B cell (primary cell): ENCODE results near the gene TNFRSF9. TPM values are rescaled to one million over a fixed set of nuclear protein-coding genes. Genes with fewer than 3 reads are reported as not detected.

Source experiments
- ATAC-seq: fragments of 200-7000 bp; cut with Tn5 transposase; one replicate; pipeline ENCODE4 v1.10.0; 2021; ENCODE audit warnings: low read depth, mild to moderate bottlenecking, moderate number of reproducible peaks, moderate library complexity
- CTCF ChIA-PET: fragments of 350-600 bp; sonication (Branson Sonifier 250); formaldehyde crosslinking; loops from one replicate; lab custom pipeline; 2021; ENCODE audit warnings: antibody characterized with exemption, inconsistent platforms; lab: Charles Lee
- POLR2A ChIA-PET: fragments of 350-600 bp; sonication (Branson Sonifier 250); formaldehyde crosslinking; loops from one replicate; lab custom pipeline; 2021; ENCODE audit warnings: antibody characterized with exemption; lab: Charles Lee
- DNase-seq: peaks from one replicate; pipeline ENCODE4 v3.0.0; 2013
- H2AFZ ChIP-seq: 2 replicates; pipeline ENCODE4 v1.6.1; 2012; ENCODE audit warnings: mild to moderate bottlenecking, low read depth, low read length; ENCODE audit not compliant: insufficient read depth, poor library complexity, severe bottlenecking
- H3K27ac ChIP-seq, 2 donors: 1 replicate in 1 of 2; 2 replicates in 1 of 2; pipeline ENCODE4 v1.5.1; 2012 to 2013; ENCODE audit warnings: low read length in 2 of 2, mild to moderate bottlenecking in 2 of 2, moderate library complexity in 1 of 2
- H3K27me3 ChIP-seq, 4 experiments: fragments of 200-600 bp in 1 of 4; sonication (generic) in 1 of 4; replicated peaks in 1 of 4; 1 replicate in 2 of 4; 2 replicates in 2 of 4; pipeline versions ENCODE4 v1.6.1 to v1.7.0; 2013 to 2016; ENCODE audit warnings: low read length in 3 of 4, mild to moderate bottlenecking in 2 of 4, mixed read lengths in 1 of 4, moderate library complexity in 1 of 4; ENCODE audit not compliant: insufficient read depth in 4 of 4, control insufficient read depth in 3 of 4; ENCODE audit errors: control extremely low read depth in 1 of 4
- H3K36me3 ChIP-seq, 2 experiments: replicated peaks in 1 of 2; 1 replicate in 1 of 2; 2 replicates in 1 of 2; pipeline versions ENCODE4 v1.6.1 to v1.7.1; 2013; ENCODE audit warnings: low read length in 1 of 2; ENCODE audit not compliant: insufficient read depth in 2 of 2, control insufficient read depth in 1 of 2; ENCODE audit errors: control extremely low read depth in 1 of 2, extremely low read depth in 1 of 2
- H3K4me1 ChIP-seq, 2 donors: fragments of 200-600 bp in 1 of 2; sonication (generic) in 1 of 2; 1 replicate in 1 of 2; 2 replicates in 1 of 2; pipeline versions ENCODE4 v1.5.1 to v1.6.1; 2013 to 2017; ENCODE audit warnings: low read length in 2 of 2; ENCODE audit not compliant: control insufficient read depth in 2 of 2, insufficient read depth in 2 of 2
- H3K4me2 ChIP-seq: replicated peaks from 2 replicates; pipeline ENCODE3; 2012; ENCODE audit warnings: mild to moderate bottlenecking, low read depth, low read length; ENCODE audit not compliant: poor library complexity, severe bottlenecking
- H3K4me3 ChIP-seq, 5 experiments: fragments of 200-600 bp in 1 of 5; sonication (generic) in 1 of 5; 1 replicate in 3 of 5; 2 replicates in 2 of 5; pipeline versions ENCODE4 v1.5.1 to v1.7.0; 2011 to 2016; ENCODE audit warnings: low read length in 4 of 5, mild to moderate bottlenecking in 4 of 5, low read depth in 2 of 5, control low read depth in 1 of 5, moderate library complexity in 1 of 5; ENCODE audit not compliant: insufficient read depth in 1 of 5; ENCODE audit errors: control extremely low read depth in 1 of 5, extremely low read depth in 1 of 5
- H3K79me2 ChIP-seq: fragments of 200-600 bp; sonication (generic); one replicate; pipeline ENCODE4 v1.6.0; 2016; ENCODE audit warnings: low read length; ENCODE audit not compliant: control insufficient read depth, insufficient read depth
- H3K9ac ChIP-seq: fragments of 200-600 bp; sonication (generic); 2 replicates; pipeline ENCODE4 v1.6.1; 2017; ENCODE audit warnings: mild to moderate bottlenecking, low read length, moderate library complexity
- H3K9me3 ChIP-seq, 3 donors: one replicate each; pipeline versions ENCODE4 v1.6.1 to v1.7.1; 2013; ENCODE audit warnings: low read length in 2 of 3; ENCODE audit not compliant: control insufficient read depth in 2 of 3, insufficient read depth in 1 of 3; ENCODE audit errors: control extremely low read depth in 1 of 3
- H4K20me1 ChIP-seq: 2 replicates; pipeline ENCODE4 v1.6.0; 2012; ENCODE audit warnings: mild to moderate bottlenecking, low read length; ENCODE audit not compliant: insufficient read depth, control insufficient read depth, poor library complexity, severe bottlenecking
- H3K27ac Mint-ChIP-seq: one replicate; pipeline ENCODE4 v1.8.0; 2021; ENCODE audit warnings: mixed read lengths
- H3K27me3 Mint-ChIP-seq: one replicate; pipeline ENCODE4 v1.8.0; 2021; ENCODE audit warnings: mixed read lengths
- H3K4me1 Mint-ChIP-seq: one replicate; pipeline ENCODE4 v1.8.0; 2021; ENCODE audit warnings: mixed read lengths
- H3K4me3 Mint-ChIP-seq: one replicate; pipeline ENCODE4 v1.8.0; 2021; ENCODE audit warnings: mixed read lengths
- H3K9me3 Mint-ChIP-seq: one replicate; pipeline ENCODE4 v1.8.0; 2022; ENCODE audit warnings: mixed read lengths; ENCODE audit not compliant: insufficient read depth
- EZH2 ChIP-seq: IDR thresholded peaks from 2 replicates; pipeline ENCODE4 v1.6.1; 2012; ENCODE audit warnings: borderline replicate concordance, low read depth, mild to moderate bottlenecking, moderate library complexity, low read length; ENCODE audit not compliant: insufficient read depth, poor library complexity, severe bottlenecking
- WGBS: methylation state at CpG from one replicate; pipeline ENCODE4 v1.1.5; 2013; ENCODE audit warnings: missing lambda C conversion rate; ENCODE audit not compliant: insufficient coverage; 5-methylcytosine and 5-hydroxymethylcytosine counted together
- intact Hi-C: fragments of 100-400 bp; cut with micrococcal nuclease; formaldehyde crosslinking; loops from one replicate; pipeline ENCODE4 v1.10.0; 2022
- polyA plus RNA-seq: library from polyadenylated mRNA; depleted of rRNA; stranded (reverse); fragments of >200 nt; gene quantifications from 2 replicates; pipeline ENCODE4 v1.2.3, GENCODE V29; 2012
- total RNA-seq, 2 donors: library from RNA; stranded (reverse); fragments of 120-200 nt in 1 of 2; gene quantifications; 1 replicate in 1 of 2; 2 replicates in 1 of 2; pipeline versions ENCODE4 v1.2.3 to v1.2.4, GENCODE V29; 2013 to 2022
- TF ChIP-seq, protein P1 (sequence below): fragments of 200-600 bp; IDR thresholded peaks from one replicate; pipeline ENCODE4 v1.8.0; 2022; ENCODE audit warnings: antibody characterized with exemption, mild to moderate bottlenecking

The TNFRSF9 gene
- total and polyA plus RNA-seq, 2 donors (not counting 1 experiment from before 2014, with no cell fraction given): 0.01 to 0.44 TPM

DNA sequence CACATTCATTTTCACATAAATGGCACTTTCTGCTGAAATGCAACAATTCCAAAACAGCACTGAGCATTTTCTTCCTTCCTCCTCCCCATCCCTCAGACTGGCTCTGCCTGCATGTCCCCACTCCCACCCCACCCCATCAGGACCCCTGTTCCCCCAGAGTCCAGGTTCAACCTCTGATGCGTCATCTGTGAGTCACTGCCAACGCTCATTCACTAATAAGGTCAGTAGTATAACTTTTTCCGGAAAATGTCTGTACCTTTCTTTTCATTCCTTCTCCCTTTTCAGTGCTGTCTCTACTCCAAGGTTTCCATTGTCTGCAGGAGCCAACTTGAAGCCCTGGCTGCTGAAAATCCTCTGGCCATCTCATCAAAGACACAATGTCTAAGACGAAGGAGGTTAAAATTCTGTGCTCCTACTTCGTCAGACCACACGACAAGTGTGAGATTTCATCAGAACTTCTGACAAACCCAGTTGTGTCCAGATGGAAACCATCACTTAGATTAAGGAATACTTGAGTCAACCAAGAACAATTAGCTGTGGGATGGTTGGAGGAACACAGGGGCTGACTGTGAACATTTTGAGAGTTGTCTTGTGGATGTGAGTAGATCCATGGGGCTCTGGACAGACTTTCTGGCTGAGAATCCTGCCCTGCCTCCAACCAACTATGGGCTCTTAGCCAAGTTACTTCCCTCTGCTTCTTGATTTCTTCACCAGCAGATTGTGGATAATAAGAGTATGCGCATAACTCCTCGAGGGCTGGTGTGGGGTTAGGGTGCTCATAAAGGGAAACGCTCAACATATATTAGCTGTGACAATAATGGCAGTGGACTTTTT is 52.2 kb downstream of the TNFRSF9 start:
- CTCF ChIA-PET: interaction anchor here (0.8 kb wide), 1 partner anchor 136 kb away, joined by 4 read pairs; no protein-coding TSS in a partner anchor
- H3K9me3 Mint-ChIP-seq: peaks cover 4% of the 10 kb centered on the region
- no peak overlapping the region for H3K27ac Mint-ChIP-seq
- no peaks in the 10 kb centered on the region for H3K79me2 ChIP-seq
- H3K4me1 ChIP-seq: no peaks in the 10 kb centered on the region
- no peaks in the 10 kb centered on the region for H4K20me1 ChIP-seq
- H3K27ac ChIP-seq: no peak overlapping the region
- 100% methylated on average over 4 of the region's 9 CpGs for WGBS
- ATAC-seq (no peak), DNase-seq (no peak)
- no peak overlapping the region for H2AFZ ChIP-seq
- H3K4me3 Mint-ChIP-seq: no peak overlapping the region
- no peak overlapping the region for H3K9ac ChIP-seq
- no peak for TF ChIP-seq EZH2
- TF ChIP-seq, protein P1, sequence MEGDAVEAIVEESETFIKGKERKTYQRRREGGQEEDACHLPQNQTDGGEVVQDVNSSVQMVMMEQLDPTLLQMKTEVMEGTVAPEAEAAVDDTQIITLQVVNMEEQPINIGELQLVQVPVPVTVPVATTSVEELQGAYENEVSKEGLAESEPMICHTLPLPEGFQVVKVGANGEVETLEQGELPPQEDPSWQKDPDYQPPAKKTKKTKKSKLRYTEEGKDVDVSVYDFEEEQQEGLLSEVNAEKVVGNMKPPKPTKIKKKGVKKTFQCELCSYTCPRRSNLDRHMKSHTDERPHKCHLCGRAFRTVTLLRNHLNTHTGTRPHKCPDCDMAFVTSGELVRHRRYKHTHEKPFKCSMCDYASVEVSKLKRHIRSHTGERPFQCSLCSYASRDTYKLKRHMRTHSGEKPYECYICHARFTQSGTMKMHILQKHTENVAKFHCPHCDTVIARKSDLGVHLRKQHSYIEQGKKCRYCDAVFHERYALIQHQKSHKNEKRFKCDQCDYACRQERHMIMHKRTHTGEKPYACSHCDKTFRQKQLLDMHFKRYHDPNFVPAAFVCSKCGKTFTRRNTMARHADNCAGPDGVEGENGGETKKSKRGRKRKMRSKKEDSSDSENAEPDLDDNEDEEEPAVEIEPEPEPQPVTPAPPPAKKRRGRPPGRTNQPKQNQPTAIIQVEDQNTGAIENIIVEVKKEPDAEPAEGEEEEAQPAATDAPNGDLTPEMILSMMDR: no peak
- H3K36me3 ChIP-seq: no peaks in the 10 kb centered on the region
- no peak overlapping the region for H3K4me2 ChIP-seq
- intact Hi-C loops: no loop called here
- H3K4me1 Mint-ChIP-seq: no peaks in the 10 kb centered on the region
- peaks cover 0 to 14% (median 8%) of the 10 kb centered on the region in 4 experiments for H3K27me3 ChIP-seq
- POLR2A ChIA-PET: no interaction called here
- H3K4me3 ChIP-seq: no peak overlapping the region
- peaks cover 6% of the 10 kb centered on the region for H3K27me3 Mint-ChIP-seq
- peaks cover 0 to 6% (median 0%) of the 10 kb centered on the region in 3 donors for H3K9me3 ChIP-seq

DNA sequence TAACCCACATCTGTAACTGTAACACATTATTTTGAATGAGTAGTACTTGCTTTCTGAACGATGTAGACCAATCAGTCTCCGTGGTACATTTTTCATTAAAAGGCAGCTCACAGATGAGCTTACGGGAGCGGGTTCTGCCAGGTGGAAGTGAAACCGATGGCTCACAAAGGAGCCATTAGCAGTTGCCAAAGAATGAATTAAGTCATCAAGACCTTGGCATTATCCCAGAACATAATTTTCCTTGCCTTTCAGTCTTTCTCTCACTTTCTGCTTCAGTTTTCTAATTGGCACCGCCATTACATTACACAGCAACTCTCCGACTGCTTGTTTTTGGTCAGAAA is 54.3 kb downstream of the TNFRSF9 start:
- H3K9me3 ChIP-seq: peaks cover 0 to 6% (median 0%) of the 10 kb centered on the region in 3 donors
- no peak overlapping the region for H3K27ac Mint-ChIP-seq
- no peaks in the 10 kb centered on the region for H3K4me1 Mint-ChIP-seq
- ChIA-PET POLR2A (no interaction called here), CTCF (no interaction called here)
- H3K27me3 ChIP-seq: peaks cover 0 to 14% (median 8%) of the 10 kb centered on the region in 4 experiments
- H3K9me3 Mint-ChIP-seq: peaks cover 4% of the 10 kb centered on the region
- H2AFZ ChIP-seq: no peak overlapping the region
- TF ChIP-seq, protein P1: no peak
- no peak for TF ChIP-seq EZH2
- H3K27ac ChIP-seq: no peak overlapping the region
- H3K79me2 ChIP-seq: no peaks in the 10 kb centered on the region
- H3K9ac ChIP-seq: no peak overlapping the region
- H3K27me3 Mint-ChIP-seq: peaks cover 6% of the 10 kb centered on the region
- DNase-seq: no peak
- H3K4me3 Mint-ChIP-seq: no peak overlapping the region
- H3K36me3 ChIP-seq: no peaks in the 10 kb centered on the region
- 91% methylated on average over 7 of the region's 7 CpGs for WGBS
- ATAC-seq: no peak
- no peaks in the 10 kb centered on the region for H3K4me1 ChIP-seq
- no peak overlapping the region for H3K4me2 ChIP-seq
- intact Hi-C loops: no loop called here
- no peak overlapping the region for H3K4me3 ChIP-seq
- H4K20me1 ChIP-seq: no peaks in the 10 kb centered on the region
